Endothelial cell of umbilical vein (primary cell): ENCODE measurements around the gene USP6NL. TPM values are rescaled to one million over a fixed set of nuclear protein-coding genes. Genes with fewer than 3 reads are reported as not detected.

Source experiments
- BruUV-seq: library from RNA; stranded (reverse); fragments of 400-500 nt; replicated peaks from 2 replicates; lab custom pipeline; 2021; lab: Mats Ljungman, UMichigan
- CTCF ChIA-PET: fragments of 300-600, 350-600 bp; sonication (Branson Sonifier 250); formaldehyde crosslinking; loops from one replicate; lab custom pipeline; 2021; ENCODE audit warnings: antibody characterized with exemption, inconsistent platforms; lab: Charles Lee
- POLR2A ChIA-PET: fragments of 300-600, 350-600 bp; sonication (Branson Sonifier 250); formaldehyde crosslinking; loops from one replicate; lab custom pipeline; 2021; ENCODE audit warnings: antibody characterized with exemption, inconsistent platforms; lab: Charles Lee
- DNase-seq: peaks from one replicate; pipeline ENCODE4 v3.0.0-alpha.2; 2011; ENCODE audit warnings: low read depth, low spot score
- FAIRE-seq: peaks from 2 replicates; lab custom pipeline; 2011; peaks lifted over from hg19 to GRCh38; lab: Jason Lieb, UNC
- H2AFZ ChIP-seq: 2 replicates; pipeline ENCODE4 v1.6.0; 2012; ENCODE audit warnings: low read depth, low read length, control low read depth, inconsistent platforms
- H3K27ac ChIP-seq: 2 replicates; pipeline ENCODE4 v1.5.1; 2011; ENCODE audit warnings: low read depth, mild to moderate bottlenecking, control low read depth, low read length, moderate library complexity; ENCODE audit not compliant: insufficient read depth
- H3K27me3 ChIP-seq, 2 experiments: 2 replicates each; pipeline versions ENCODE4 v1.6.0 to v1.6.1; 2011; ENCODE audit warnings: low read length in 2 of 2, mixed read lengths in 1 of 2; ENCODE audit not compliant: control insufficient read depth in 2 of 2, insufficient read depth in 2 of 2
- H3K36me3 ChIP-seq, 2 experiments: 2 replicates in 1 of 2; 3 replicates in 1 of 2; pipeline ENCODE4 v1.5.1; 2011; ENCODE audit warnings: low read length in 2 of 2, mild to moderate bottlenecking in 1 of 2, moderate library complexity in 1 of 2; ENCODE audit not compliant: control insufficient read depth in 2 of 2, insufficient read depth in 2 of 2; ENCODE audit errors: extremely low read depth in 1 of 2
- H3K4me1 ChIP-seq: 3 replicates; pipeline ENCODE4 v1.5.1; 2011; ENCODE audit warnings: mild to moderate bottlenecking, low read length; ENCODE audit not compliant: control insufficient read depth, insufficient read depth; ENCODE audit errors: extremely low read depth
- H3K4me2 ChIP-seq: 2 replicates; pipeline ENCODE4 v1.6.1; 2011; ENCODE audit warnings: low read length, control low read depth, mixed read lengths; ENCODE audit not compliant: insufficient read depth
- H3K4me3 ChIP-seq, 3 experiments: fragments of 200-600 bp in 1 of 3; sonication (generic), shearing (Covaris generic) in 1 of 3; replicated peaks in 1 of 3; 2 replicates each; pipeline ENCODE4 v1.5.1; 2011 to 2016; ENCODE audit warnings: control low read depth in 3 of 3, low read length in 3 of 3, mild to moderate bottlenecking in 2 of 3, inconsistent platforms in 1 of 3, low read depth in 1 of 3, moderate library complexity in 1 of 3; ENCODE audit not compliant: insufficient read depth in 1 of 3
- H3K79me2 ChIP-seq: 2 replicates; pipeline ENCODE4 v1.6.0; 2012; ENCODE audit warnings: low read length, inconsistent platforms; ENCODE audit not compliant: control insufficient read depth, insufficient read depth
- H3K9ac ChIP-seq: replicated peaks from 2 replicates; pipeline ENCODE3; 2011; ENCODE audit warnings: low read length, control low read depth; ENCODE audit not compliant: insufficient read depth; ENCODE audit errors: extremely low read depth
- H3K9me1 ChIP-seq: replicated peaks from 3 replicates; pipeline ENCODE4 v1.6.0; 2011; ENCODE audit warnings: mild to moderate bottlenecking, low read length; ENCODE audit not compliant: control insufficient read depth, insufficient read depth; ENCODE audit errors: extremely low read depth
- H3K9me3 ChIP-seq: replicated peaks from 2 replicates; pipeline ENCODE4 v1.5.1; 2012; ENCODE audit warnings: low read length, inconsistent platforms; ENCODE audit not compliant: control insufficient read depth, insufficient read depth
- H4K20me1 ChIP-seq: replicated peaks from 2 replicates; pipeline ENCODE3; 2011; ENCODE audit warnings: mild to moderate bottlenecking, low read length; ENCODE audit not compliant: control insufficient read depth, insufficient read depth; ENCODE audit errors: extremely low read depth
- EZH2 ChIP-seq: IDR thresholded peaks from 2 replicates; pipeline ENCODE4 v1.6.1; 2012; ENCODE audit warnings: borderline replicate concordance, low read depth, mild to moderate bottlenecking, moderate library complexity, low read length, inconsistent platforms; ENCODE audit not compliant: severe bottlenecking
- FOS ChIP-seq: IDR thresholded peaks from 2 replicates; pipeline ENCODE4 v1.6.1; 2011; ENCODE audit warnings: mild to moderate bottlenecking, low read length, moderate library complexity, borderline replicate concordance; ENCODE audit not compliant: insufficient read depth
- JUN ChIP-seq: IDR thresholded peaks from 2 replicates; pipeline ENCODE4 v1.6.1; 2011; ENCODE audit warnings: borderline replicate concordance, low read depth; ENCODE audit not compliant: insufficient read length, insufficient read depth
- MAX ChIP-seq: IDR thresholded peaks from 2 replicates; pipeline ENCODE4 v1.6.1; 2011; ENCODE audit not compliant: insufficient read depth, insufficient read length
- MYC ChIP-seq: IDR thresholded peaks from one replicate; pipeline ENCODE4 v1.6.1; 2011; ENCODE audit warnings: mild to moderate bottlenecking, low read depth, low read length
- POLR2A ChIP-seq: IDR thresholded peaks from 2 replicates; pipeline ENCODE4 v1.6.1; 2012; ENCODE audit warnings: low read depth, mild to moderate bottlenecking, control low read depth, low read length
- POLR2AphosphoS5 ChIP-seq: IDR thresholded peaks from 2 replicates; pipeline ENCODE4 v1.6.1; 2012; ENCODE audit warnings: low read depth, mild to moderate bottlenecking, control low read depth, low read length, moderate library complexity; ENCODE audit not compliant: insufficient read depth
- dilution Hi-C: fragments of 300-500 bp; cut with MboI; formaldehyde crosslinking; loops from one replicate; pipeline ENCODE4 v1.15.0; 2019; ENCODE audit warnings: low sequenced_read_pairs; ENCODE audit not compliant: extremely low pct_ligation_motif_present
- intact Hi-C: fragments of 100-400 bp; cut with micrococcal nuclease; formaldehyde crosslinking; loops from one replicate; pipeline ENCODE4 v1.10.0; 2022
- polyA plus RNA-seq, 4 experiments: library from polyadenylated mRNA; depleted of rRNA in 3 of 4; stranded (reverse) in 3 of 4; unstranded in 1 of 4; fragments of >200 nt; gene quantifications; 2 replicates each; pipeline versions ENCODE4 v1.2.1 to v1.2.3, GENCODE V29; 2011 to 2012; ENCODE audit warnings: missing spikeins in 1 of 4
- total RNA-seq: library from RNA; stranded (reverse); gene quantifications from 2 replicates; pipeline ENCODE4 v1.2.3, GENCODE V29; 2021

Gene USP6NL
- total and polyA plus RNA-seq, 2 donors (not counting 3 experiments of a cell fraction or from before 2014, with no cell fraction given): 13.5 to 29.2 TPM

GRCh38 chr10:11616021-11616420, 4.6 kb upstream of the USP6NL start:
- Histone ChIP-seq H3K4me3 (no peak overlapping the region), H3K4me2 (no peak overlapping the region), H3K9me1 (no peaks in the 10 kb centered on the region), H3K79me2 (no peaks in the 10 kb centered on the region), H4K20me1 (no peaks in the 10 kb centered on the region), H3K9me3 (no peaks in the 10 kb centered on the region), H3K4me1 (peaks cover 18% of the 10 kb centered on the region), H2AFZ (no peak overlapping the region), H3K27ac (no peak overlapping the region), H3K9ac (no peak overlapping the region), H3K36me3 (no peaks in the 10 kb centered on the region), H3K27me3 (peaks cover 0 to 2% of the 10 kb centered on the region in 2 experiments)
- no peak for FAIRE-seq
- dilution Hi-C loops: no loop called here
- intact Hi-C loops: no loop called here
- no peak for TF ChIP-seq EZH2
- no TSS peak for BruUV-seq
- peak; percentile 20 for DNase-seq
- POLR2A ChIA-PET: interaction anchor here (0.7 kb wide), 2 partner anchors 16 to 52 kb away, joined by 3 to 4 read pairs; no protein-coding TSS in a partner anchor
- CTCF ChIA-PET: interaction anchor here (0.9 kb wide), 1 partner anchor 109 kb away, joined by 3 read pairs; no protein-coding TSS in a partner anchor

GRCh38 chr10:11615396-11615795, 3.9 kb upstream of the USP6NL start:
- peaks cover 18% of the 10 kb centered on the region for H3K4me1 ChIP-seq
- no peaks in the 10 kb centered on the region for H3K9me1 ChIP-seq
- H3K4me3 ChIP-seq: no peak overlapping the region
- FAIRE-seq: peak; percentile 71
- no peaks in the 10 kb centered on the region for H3K9me3 ChIP-seq
- no peaks in the 10 kb centered on the region for H3K27me3 ChIP-seq
- peaks cover 3% of the 10 kb centered on the region for H3K79me2 ChIP-seq
- H4K20me1 ChIP-seq: no peaks in the 10 kb centered on the region
- no TSS peak for BruUV-seq
- CTCF ChIA-PET: interaction anchor here (0.6 kb wide), 1 partner anchor 1847 kb away, joined by 4 read pairs; no protein-coding TSS in a partner anchor
- H2AFZ ChIP-seq: peak overlapping the region; percentile 31
- POLR2A ChIA-PET: interaction anchor here (0.7 kb wide), 2 partner anchors 17 to 51 kb away, joined by 3 to 4 read pairs; no protein-coding TSS in a partner anchor
- H3K27ac ChIP-seq: no peak overlapping the region
- intact Hi-C loops: no loop called here
- H3K9ac ChIP-seq: no peak overlapping the region
- peak overlapping the region; percentile 46 for H3K4me2 ChIP-seq
- TF ChIP-seq POLR2A: no peak
- no peak for TF ChIP-seq MYC
- no peak for TF ChIP-seq MAX
- no peak for TF ChIP-seq POLR2AphosphoS5
- no peak for TF ChIP-seq JUN
- no peak for TF ChIP-seq FOS
- no peak for TF ChIP-seq EZH2
- H3K36me3 ChIP-seq: no peaks in the 10 kb centered on the region
- peak; percentile 46 for DNase-seq
- dilution Hi-C loops: no loop called here
